ENCODE results near the gene SWSAP1. TPM values are rescaled to one million over a fixed set of nuclear protein-coding genes. Genes with fewer than 3 reads are reported as not detected.

The SWSAP1 gene
- polyA plus RNA-seq, 1 of the 3 experiments (the other 2 are of a cell fraction), result 2.8 TPM

DNA sequence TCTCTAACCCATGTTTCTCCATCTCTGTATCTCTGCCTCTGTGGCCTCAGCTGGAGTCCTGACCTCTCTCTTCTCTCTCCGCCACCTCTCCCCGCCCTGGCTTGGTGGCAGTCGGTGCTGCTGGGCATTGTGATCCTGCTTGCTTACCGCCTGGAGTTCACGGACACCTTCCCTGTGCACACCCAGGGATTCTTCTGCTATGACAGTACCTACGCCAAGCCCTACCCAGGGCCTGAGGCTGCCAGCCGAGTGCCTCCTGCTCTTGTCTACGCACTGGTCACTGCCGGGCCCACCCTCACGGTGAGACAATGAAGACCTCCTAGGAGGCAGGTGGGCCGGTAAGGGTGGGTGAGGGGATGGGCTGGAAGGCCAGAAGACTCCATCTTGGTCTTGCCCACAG is 15.0 kb upstream of the SWSAP1 start:
- Histone ChIP-seq H3K27me3 (ENCODE audit: insufficient read depth) (no peaks in the 10 kb centered on the region), H3K36me3 (replicated peaks in 1 of 2; ENCODE audit: control insufficient read depth in 1 of 2, insufficient read depth in 2 of 2, low read length in 1 of 2) (peaks cover 0 to 9% of the 10 kb centered on the region in 2 experiments), H3K9ac (no peak overlapping the region), H3K9me3 (no peaks in the 10 kb centered on the region), H3K27ac (ENCODE audit: low read depth in 2 of 2, low read length in 1 of 2) (no peak overlapping the region), H3F3A (replicated peaks; ENCODE audit: insufficient read depth) (no peaks in the 10 kb centered on the region), H3K4me3 (ENCODE audit: low read depth in 2 of 2, low read length in 1 of 2) (no peak overlapping the region), H2AFZ (ENCODE audit: low read depth) (no peak overlapping the region), H3K79me2 (ENCODE audit: insufficient read depth) (peaks cover 5% of the 10 kb centered on the region), H3K9me2 (no peaks in the 10 kb centered on the region), H3K4me2 (no peak overlapping the region), H3K4me1 (ENCODE audit: control insufficient read depth in 1 of 2, insufficient read depth in 2 of 2, low read depth in 1 of 2, low read length in 1 of 2) (peaks cover 0 to 18% of the 10 kb centered on the region in 2 experiments; a peak in 1 of 4 replicates), H4K20me1 (ENCODE audit: insufficient read depth) (no peaks in the 10 kb centered on the region)
- no peak for DNase-seq
- 92% methylated on average over 8 of the region's 11 CpGs for WGBS (ENCODE audit: low lambda C conversion rate)
- CTCF ChIA-PET, result interaction anchor here (1.7 kb wide), 1 partner anchor 22 kb away, joined by 5 read pairs; no protein-coding TSS in a partner anchor
- POLR2A ChIA-PET, result no interaction called here
- no peak for TF ChIP-seq RFX5 (IDR thresholded peaks at IDR 0.05; ENCODE audit: low read length)
- TF ChIP-seq EZH2phosphoT487 (IDR thresholded peaks at IDR 0.05; ENCODE audit: borderline replicate concordance, low read depth), result no peak
- TF ChIP-seq SMC3 (IDR thresholded peaks at IDR 0.05; ENCODE audit: low read depth, low read length), result no peak
- no peak for TF ChIP-seq RAD21 (IDR thresholded peaks at IDR 0.05; ENCODE audit: low read length)
- no peak for TF ChIP-seq RCOR1 (IDR thresholded peaks at IDR 0.05; ENCODE audit: low read length)
- no peak for TF ChIP-seq ELF1 (IDR thresholded peaks at IDR 0.05)
- no peak for TF ChIP-seq MEF2A (IDR thresholded peaks at IDR 0.05; ENCODE audit: borderline replicate concordance, low read depth)
- no peak for TF ChIP-seq NRF1 (IDR thresholded peaks at IDR 0.05; ENCODE audit: low read depth, low read length)
- no peak for TF ChIP-seq YY1 (IDR thresholded peaks at IDR 0.05; ENCODE audit: low read depth)
- no peak for TF ChIP-seq PBX3 (IDR thresholded peaks at IDR 0.05)
- TF ChIP-seq, protein P1, sequence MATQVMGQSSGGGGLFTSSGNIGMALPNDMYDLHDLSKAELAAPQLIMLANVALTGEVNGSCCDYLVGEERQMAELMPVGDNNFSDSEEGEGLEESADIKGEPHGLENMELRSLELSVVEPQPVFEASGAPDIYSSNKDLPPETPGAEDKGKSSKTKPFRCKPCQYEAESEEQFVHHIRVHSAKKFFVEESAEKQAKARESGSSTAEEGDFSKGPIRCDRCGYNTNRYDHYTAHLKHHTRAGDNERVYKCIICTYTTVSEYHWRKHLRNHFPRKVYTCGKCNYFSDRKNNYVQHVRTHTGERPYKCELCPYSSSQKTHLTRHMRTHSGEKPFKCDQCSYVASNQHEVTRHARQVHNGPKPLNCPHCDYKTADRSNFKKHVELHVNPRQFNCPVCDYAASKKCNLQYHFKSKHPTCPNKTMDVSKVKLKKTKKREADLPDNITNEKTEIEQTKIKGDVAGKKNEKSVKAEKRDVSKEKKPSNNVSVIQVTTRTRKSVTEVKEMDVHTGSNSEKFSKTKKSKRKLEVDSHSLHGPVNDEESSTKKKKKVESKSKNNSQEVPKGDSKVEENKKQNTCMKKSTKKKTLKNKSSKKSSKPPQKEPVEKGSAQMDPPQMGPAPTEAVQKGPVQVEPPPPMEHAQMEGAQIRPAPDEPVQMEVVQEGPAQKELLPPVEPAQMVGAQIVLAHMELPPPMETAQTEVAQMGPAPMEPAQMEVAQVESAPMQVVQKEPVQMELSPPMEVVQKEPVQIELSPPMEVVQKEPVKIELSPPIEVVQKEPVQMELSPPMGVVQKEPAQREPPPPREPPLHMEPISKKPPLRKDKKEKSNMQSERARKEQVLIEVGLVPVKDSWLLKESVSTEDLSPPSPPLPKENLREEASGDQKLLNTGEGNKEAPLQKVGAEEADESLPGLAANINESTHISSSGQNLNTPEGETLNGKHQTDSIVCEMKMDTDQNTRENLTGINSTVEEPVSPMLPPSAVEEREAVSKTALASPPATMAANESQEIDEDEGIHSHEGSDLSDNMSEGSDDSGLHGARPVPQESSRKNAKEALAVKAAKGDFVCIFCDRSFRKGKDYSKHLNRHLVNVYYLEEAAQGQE (IDR thresholded peaks at IDR 0.05; ENCODE audit: low read depth, low read length), result no peak
- TF ChIP-seq TEAD4 (IDR thresholded peaks at IDR 0.05; ENCODE audit: borderline replicate concordance, insufficient read depth), result no peak
- TF ChIP-seq RXRA (IDR thresholded peaks at IDR 0.05; ENCODE audit: borderline replicate concordance, low read depth), result no peak
- TF ChIP-seq CHD2 (IDR thresholded peaks at IDR 0.05; ENCODE audit: low read length, partially characterized antibody), result no peak
- TF ChIP-seq TAF1 (IDR thresholded peaks at IDR 0.05; ENCODE audit: borderline replicate concordance, low read depth, low read length), result no peak
- TF ChIP-seq GABPA (IDR thresholded peaks at IDR 0.05; ENCODE audit: low read depth), result no peak
- no peak for TF ChIP-seq MAX (IDR thresholded peaks at IDR 0.05; ENCODE audit: low read depth)
- TF ChIP-seq, protein P2, sequence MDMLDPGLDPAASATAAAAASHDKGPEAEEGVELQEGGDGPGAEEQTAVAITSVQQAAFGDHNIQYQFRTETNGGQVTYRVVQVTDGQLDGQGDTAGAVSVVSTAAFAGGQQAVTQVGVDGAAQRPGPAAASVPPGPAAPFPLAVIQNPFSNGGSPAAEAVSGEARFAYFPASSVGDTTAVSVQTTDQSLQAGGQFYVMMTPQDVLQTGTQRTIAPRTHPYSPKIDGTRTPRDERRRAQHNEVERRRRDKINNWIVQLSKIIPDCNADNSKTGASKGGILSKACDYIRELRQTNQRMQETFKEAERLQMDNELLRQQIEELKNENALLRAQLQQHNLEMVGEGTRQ (IDR thresholded peaks at IDR 0.05; ENCODE audit: borderline replicate concordance, low read depth, low read length), result no peak
